Prostate gland (tissue), 2 donors: Measurements from ENCODE around the gene SMPD3. TPM values are rescaled to one million over a fixed set of nuclear protein-coding genes. Genes with fewer than 3 reads are reported as not detected.

Experiments
- DNase-seq: peaks from one replicate; pipeline ENCODE4 v3.0.0-alpha.2; 2019; ENCODE audit warnings: low spot score
- H3K27ac ChIP-seq, 2 donors: fragments of 200-600 bp; sonication (generic); 2 replicates each; pipeline ENCODE4 v1.5.1; 2017 to 2019
- H3K27me3 ChIP-seq: fragments of 200-600 bp; sonication (generic); replicated peaks from 2 replicates; pipeline ENCODE4 v1.5.1; 2019; ENCODE audit not compliant: insufficient read depth
- H3K36me3 ChIP-seq, 2 donors: fragments of 200-600 bp; sonication (generic); 1 replicate in 1 of 2; 2 replicates in 1 of 2; pipeline versions ENCODE4 v1.5.1 to v1.8.1; 2017 to 2019
- H3K4me1 ChIP-seq: fragments of 200-600 bp; sonication (generic); replicated peaks from 2 replicates; pipeline ENCODE4 v1.5.1; 2019
- H3K4me3 ChIP-seq, 2 donors: fragments of 200-600 bp; sonication (generic); 2 replicates each; pipeline ENCODE4 v1.5.1; 2017 to 2019
- H3K9me3 ChIP-seq: fragments of 200-600 bp; sonication (generic); 2 replicates; pipeline ENCODE4 v1.5.1; 2017
- POLR2A ChIP-seq: fragments of 450-650 bp; IDR thresholded peaks from one replicate; pipeline ENCODE4 v1.6.1; 2016; ENCODE audit warnings: antibody characterized with exemption, mild to moderate bottlenecking
- POLR2AphosphoS5 ChIP-seq: sonication (generic); formaldehyde crosslinking; IDR thresholded peaks from one replicate; pipeline ENCODE4 v1.6.1; 2017; ENCODE audit warnings: antibody characterized with exemption
- WGBS: methylation state at CpG from one replicate; pipeline ENCODE4 v1.1.5; 2018; 5-methylcytosine and 5-hydroxymethylcytosine counted together
- intact Hi-C: fragments of 100-400 bp; cut with DNase I; formaldehyde crosslinking; loops from one replicate; pipeline ENCODE4 v1.14.2; 2022
- total RNA-seq, 2 donors: library from RNA; depleted of rRNA; stranded (reverse); fragments of >200 nt; gene quantifications; one replicate each; pipeline ENCODE4 v1.1.0, GENCODE V29; 2016
- TF ChIP-seq, protein P1 (sequence below), 4 experiments: fragments of 200-600 bp in 2 of 4; fragments of 450-650 bp in 2 of 4; sonication (generic) in 2 of 4; IDR thresholded peaks; 1 replicate in 3 of 4; 2 replicates in 1 of 4; pipeline ENCODE4 v1.5.1; 2016 to 2019; ENCODE audit warnings: antibody characterized with exemption in 4 of 4, mild to moderate bottlenecking in 2 of 4, moderate library complexity in 2 of 4

The SMPD3 gene
- total RNA-seq, 2 donors from 2014 or later: 4.7 to 27.8 TPM

DNA sequence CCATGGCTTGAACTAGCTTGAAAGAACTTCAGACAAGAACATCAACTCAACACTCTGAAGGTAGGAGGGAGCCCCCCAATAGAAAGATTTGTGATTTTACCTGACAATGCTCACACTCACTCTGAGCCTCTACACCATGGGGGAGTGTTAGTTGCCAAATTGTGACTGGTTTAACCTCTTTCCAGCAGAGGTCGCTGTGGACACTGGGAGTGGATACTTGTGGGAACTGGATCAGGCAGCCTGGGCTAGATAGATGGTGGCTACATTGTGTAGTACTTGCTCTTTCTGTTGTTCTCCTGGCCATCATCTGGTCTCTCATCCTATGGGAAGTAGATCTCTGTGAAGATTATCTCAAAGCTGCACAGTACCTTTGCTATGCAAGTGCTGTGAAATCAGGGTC, 2.9 kb downstream of the SMPD3 start:
- intact Hi-C loops: no loop called here
- H3K27me3 ChIP-seq: no peaks in the 10 kb centered on the region
- no peaks in the 10 kb centered on the region for H3K9me3 ChIP-seq
- peaks cover 13% of the 10 kb centered on the region for H3K4me1 ChIP-seq
- DNase-seq: no peak
- no peak overlapping the region for H3K27ac ChIP-seq
- H3K4me3 ChIP-seq: no peak overlapping the region
- H3K36me3 ChIP-seq: no peaks in the 10 kb centered on the region
- WGBS: 0% methylated on average over 1 of the region's 1 CpG
- TF ChIP-seq POLR2AphosphoS5: no peak
- TF ChIP-seq, protein P1, sequence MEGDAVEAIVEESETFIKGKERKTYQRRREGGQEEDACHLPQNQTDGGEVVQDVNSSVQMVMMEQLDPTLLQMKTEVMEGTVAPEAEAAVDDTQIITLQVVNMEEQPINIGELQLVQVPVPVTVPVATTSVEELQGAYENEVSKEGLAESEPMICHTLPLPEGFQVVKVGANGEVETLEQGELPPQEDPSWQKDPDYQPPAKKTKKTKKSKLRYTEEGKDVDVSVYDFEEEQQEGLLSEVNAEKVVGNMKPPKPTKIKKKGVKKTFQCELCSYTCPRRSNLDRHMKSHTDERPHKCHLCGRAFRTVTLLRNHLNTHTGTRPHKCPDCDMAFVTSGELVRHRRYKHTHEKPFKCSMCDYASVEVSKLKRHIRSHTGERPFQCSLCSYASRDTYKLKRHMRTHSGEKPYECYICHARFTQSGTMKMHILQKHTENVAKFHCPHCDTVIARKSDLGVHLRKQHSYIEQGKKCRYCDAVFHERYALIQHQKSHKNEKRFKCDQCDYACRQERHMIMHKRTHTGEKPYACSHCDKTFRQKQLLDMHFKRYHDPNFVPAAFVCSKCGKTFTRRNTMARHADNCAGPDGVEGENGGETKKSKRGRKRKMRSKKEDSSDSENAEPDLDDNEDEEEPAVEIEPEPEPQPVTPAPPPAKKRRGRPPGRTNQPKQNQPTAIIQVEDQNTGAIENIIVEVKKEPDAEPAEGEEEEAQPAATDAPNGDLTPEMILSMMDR (IDR thresholded peaks at IDR 0.05): peak in 3 of 4 experiments; percentile 24 to 50 (median 27)

DNA sequence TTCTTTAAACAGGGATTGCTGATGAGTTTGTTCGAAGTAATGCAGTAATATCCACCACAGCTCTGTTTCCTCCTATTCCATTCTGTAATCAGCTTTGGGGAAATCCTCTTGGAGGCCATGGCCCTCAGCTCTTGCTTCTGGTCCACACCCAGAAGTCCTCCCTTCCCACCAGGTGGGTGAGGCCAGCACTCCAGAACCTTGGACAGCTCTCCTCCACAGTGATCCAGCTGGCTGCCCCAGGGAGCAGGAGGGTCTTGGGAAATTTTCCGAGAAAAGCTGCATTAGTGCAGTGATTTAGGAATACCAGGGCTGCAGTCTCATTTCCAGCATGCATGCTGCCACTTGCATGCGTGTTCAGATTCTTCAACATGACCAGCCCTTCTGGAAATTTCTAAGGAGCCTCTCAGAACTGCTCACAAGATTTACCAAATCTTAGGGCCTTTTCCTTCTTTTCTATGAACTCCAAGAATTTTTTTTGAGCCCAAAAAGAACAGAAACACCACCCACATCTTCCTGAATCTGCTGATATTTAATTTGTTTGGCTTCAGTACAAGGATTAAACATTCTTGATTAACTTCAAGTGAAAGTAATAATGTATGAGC, 4.2 kb downstream of the SMPD3 start:
- TF ChIP-seq POLR2A (no peak), POLR2AphosphoS5 (no peak)
- TF ChIP-seq, protein P1 (IDR thresholded peaks at IDR 0.05): no peak
- intact Hi-C loops: no loop called here
- WGBS: 20% methylated on average over 3 of the region's 3 CpGs

DNA sequence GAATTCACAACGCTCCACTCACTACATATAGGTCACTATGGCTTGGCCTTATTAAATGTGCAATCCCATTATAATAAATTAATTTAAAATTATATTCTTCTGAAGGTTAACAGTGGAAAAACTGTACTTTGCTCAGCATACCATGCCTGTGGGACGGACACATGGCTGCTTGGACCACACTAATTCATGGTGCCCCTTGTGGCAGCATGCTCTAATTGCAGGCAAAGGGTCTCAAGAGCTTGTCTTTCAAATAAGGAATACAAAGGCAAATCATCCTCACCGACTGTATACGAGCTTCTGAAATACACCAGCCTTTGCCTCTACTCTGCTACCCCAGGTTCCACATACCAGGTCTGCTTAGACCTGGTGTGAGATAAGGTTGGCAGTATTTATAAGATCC, 11.7 kb downstream of the SMPD3 start:
- no peaks in the 10 kb centered on the region for H3K9me3 ChIP-seq
- H3K4me1 ChIP-seq: no peaks in the 10 kb centered on the region
- H3K27ac ChIP-seq: no peak overlapping the region
- H3K36me3 ChIP-seq: no peaks in the 10 kb centered on the region
- no peak for TF ChIP-seq POLR2A
- TF ChIP-seq, protein P1 (IDR thresholded peaks at IDR 0.05): peak in 1 of 4 experiments; percentile 18
- DNase-seq: no peak
- H3K27me3 ChIP-seq: no peaks in the 10 kb centered on the region
- H3K4me3 ChIP-seq: no peak overlapping the region
- WGBS: 96% methylated on average over 4 of the region's 4 CpGs
- intact Hi-C loops: no loop called here

More for the DNA sequence above, 4.2 kb downstream of the SMPD3 start:
- H3K4me1 ChIP-seq: peaks cover 13% of the 10 kb centered on the region
- H3K4me3 ChIP-seq: no peak overlapping the region
- H3K36me3 ChIP-seq: no peaks in the 10 kb centered on the region
- no peaks in the 10 kb centered on the region for H3K27me3 ChIP-seq
- no peak overlapping the region for H3K27ac ChIP-seq
- no peak for DNase-seq
- H3K9me3 ChIP-seq: no peaks in the 10 kb centered on the region

DNA sequence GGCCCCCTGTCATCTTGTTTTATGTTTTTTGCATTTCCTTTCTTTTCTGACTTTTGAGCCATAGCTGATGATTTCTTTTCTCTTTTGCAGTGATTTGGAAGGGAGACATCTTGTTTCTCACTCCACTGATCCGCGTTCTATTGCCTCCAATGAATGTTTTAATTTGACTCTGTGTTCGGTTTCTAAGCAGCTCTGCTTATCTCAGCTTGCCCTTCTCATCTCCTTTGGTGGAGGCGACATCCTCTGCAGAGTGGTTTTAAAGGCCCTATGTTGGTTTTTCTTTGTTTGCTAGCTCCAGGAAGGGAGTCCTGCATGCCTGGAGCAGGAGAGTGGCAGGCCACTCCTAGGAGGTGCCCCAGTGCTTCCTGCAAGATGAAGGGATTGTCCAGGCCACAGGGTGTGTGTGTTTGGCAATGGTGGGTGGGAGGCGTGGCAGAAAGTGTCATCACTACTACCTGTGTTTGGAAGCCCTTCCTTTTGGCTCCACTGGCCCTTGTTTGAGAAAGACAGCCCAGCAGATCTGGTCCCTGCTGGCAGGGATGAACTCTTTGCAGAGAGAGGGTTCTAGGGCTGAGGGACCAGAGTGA, 13.6 kb downstream of the SMPD3 start:
- Histone ChIP-seq H3K27me3 (no peaks in the 10 kb centered on the region), H3K4me1 (no peaks in the 10 kb centered on the region), H3K4me3 (no peak overlapping the region), H3K36me3 (no peaks in the 10 kb centered on the region), H3K9me3 (no peaks in the 10 kb centered on the region), H3K27ac (peak overlapping the region; percentile 23 to 32)
- peak; percentile 80 for DNase-seq
- TF ChIP-seq POLR2AphosphoS5: peak; percentile 65
- TF ChIP-seq POLR2A: no peak
- TF ChIP-seq, protein P1 (IDR thresholded peaks at IDR 0.05): peak in 1 of 4 experiments; percentile 5
- 41% methylated on average over 5 of the region's 5 CpGs for WGBS
- intact Hi-C loops: no loop called here

DNA sequence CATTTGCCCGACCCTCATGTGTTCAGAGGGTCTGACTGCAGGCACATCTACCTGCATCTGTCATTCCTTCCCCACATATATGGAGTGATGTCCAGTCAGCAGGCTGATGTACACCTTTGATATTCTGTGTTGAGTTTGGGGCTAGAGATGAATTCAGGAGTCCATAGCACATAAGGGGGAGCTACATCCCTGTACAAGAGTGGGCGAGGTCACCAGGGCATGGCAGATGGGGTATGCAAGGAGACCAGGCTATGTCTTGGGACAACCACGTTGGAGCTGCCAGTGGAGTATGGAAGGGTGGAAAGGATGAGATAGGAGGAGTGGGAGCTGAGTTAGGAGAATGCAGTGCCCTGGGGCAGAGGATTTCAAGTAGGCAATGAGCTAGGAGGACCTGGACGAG, 15.0 kb downstream of the SMPD3 start:
- H3K36me3 ChIP-seq: no peaks in the 10 kb centered on the region
- H3K4me1 ChIP-seq: no peaks in the 10 kb centered on the region
- intact Hi-C loops: no loop called here
- TF ChIP-seq POLR2A (no peak), POLR2AphosphoS5 (no peak)
- TF ChIP-seq, protein P1 (IDR thresholded peaks at IDR 0.05): no peak
- H3K9me3 ChIP-seq: no peaks in the 10 kb centered on the region
- no peak for DNase-seq
- no peak overlapping the region for H3K27ac ChIP-seq
- H3K4me3 ChIP-seq: no peak overlapping the region
- no peaks in the 10 kb centered on the region for H3K27me3 ChIP-seq
- 91% methylated on average over 4 of the region's 4 CpGs for WGBS
